GM06990 (cell line): ENCODE results near the gene ZNF84.

Experiments used
- DNase-seq: peaks from one replicate; pipeline ENCODE4 v3.0.0-alpha.2; 2011; ENCODE audit not compliant: insufficient read length; ENCODE audit errors: extremely low read depth
- H3K27me3 ChIP-seq: replicated peaks from 2 replicates; pipeline ENCODE4 v1.6.0; 2011; ENCODE audit warnings: low read length; ENCODE audit not compliant: control insufficient read depth, insufficient read depth
- H3K36me3 ChIP-seq: 2 replicates; pipeline ENCODE4 v1.5.1; 2011; ENCODE audit warnings: low read length; ENCODE audit not compliant: control insufficient read depth, insufficient read depth
- H3K4me3 ChIP-seq: replicated peaks from 2 replicates; pipeline ENCODE4 v1.5.1; 2011; ENCODE audit warnings: low read depth, mild to moderate bottlenecking, control low read depth, low read length
- CTCF ChIP-seq: IDR thresholded peaks from 2 replicates; pipeline ENCODE4 v1.5.1; 2011; ENCODE audit warnings: low read length, control low read depth, mild to moderate bottlenecking, inconsistent platforms; ENCODE audit not compliant: insufficient read depth, poor library complexity, severe bottlenecking

ZNF84 gene

GRCh38 chr12:133037207-133038005, at the start of gene ZNF84:
ZNF84 (plus strand) TSS chr12:133037509; CDS start chr12:133041468, 3,959 bp downstream.
- H3K4me3 ChIP-seq: peak within 1 kb of the TSS; percentile 79
- DNase-seq: peak; percentile 99
- TF ChIP-seq CTCF: no peak
- H3K27me3 ChIP-seq: no peaks in the 10 kb centered on the region
- H3K36me3 ChIP-seq: no peaks in the 10 kb centered on the region; the same call in none of the 2 replicates

GRCh38 chr12:132998741-132999140, 38.6 kb upstream of the ZNF84 start:
- no peak for DNase-seq
- no peak for TF ChIP-seq CTCF
- Histone ChIP-seq H3K27me3 (no peaks in the 10 kb centered on the region), H3K4me3 (no peak overlapping the region), H3K36me3 (no peaks in the 10 kb centered on the region; the same call in 1 of the 2 replicates)

- no peak for DNase-seq
- peaks cover 19% of the 10 kb centered on the region for H3K36me3 ChIP-seq
- no peaks in the 10 kb centered on the region for H3K27me3 ChIP-seq
- no peak overlapping the region for H3K4me3 ChIP-seq
- TF ChIP-seq CTCF: no peak
These were observed 26.5 kb upstream of the ZNF84 start for GRCh38 chr12:133010657-133011297.

GRCh38 chr12:133023566-133023965, 13.7 kb upstream of the ZNF84 start:
- Histone ChIP-seq H3K4me3 (no peak overlapping the region), H3K27me3 (no peaks in the 10 kb centered on the region), H3K36me3 (no peaks in the 10 kb centered on the region)
- no peak for DNase-seq
- no peak for TF ChIP-seq CTCF

- no peak for DNase-seq
- no peak for TF ChIP-seq CTCF
- Histone ChIP-seq H3K4me3 (no peak overlapping the region), H3K36me3 (no peaks in the 10 kb centered on the region), H3K27me3 (no peaks in the 10 kb centered on the region)
These were observed 10.3 kb upstream of the ZNF84 start for GRCh38 chr12:133026996-133027395.
